Tibial nerve (tissue), 4 donors: Measurements from ENCODE around the gene CPNE1.

ENCODE experiments used
- EP300 ChIP-seq, 2 donors: sonication (generic); formaldehyde crosslinking; IDR thresholded peaks; one replicate each; pipeline ENCODE4 v1.6.1; 2017; ENCODE audit warnings: antibody characterized with exemption in 2 of 2, mild to moderate bottlenecking in 1 of 2
- POLR2A ChIP-seq, 2 donors: fragments of 450-650 bp; IDR thresholded peaks; one replicate each; pipeline ENCODE4 v1.6.1; 2017; ENCODE audit warnings: antibody characterized with exemption in 2 of 2, mild to moderate bottlenecking in 2 of 2, moderate library complexity in 2 of 2
- TF ChIP-seq, protein P1 (sequence below), 5 experiments: fragments of 200-600 bp in 3 of 5; fragments of 450-650 bp in 2 of 5; sonication (generic) in 3 of 5; IDR thresholded peaks; one replicate each; pipeline ENCODE4 v1.5.1; 2016 to 2019; ENCODE audit warnings: antibody characterized with exemption in 5 of 5, mild to moderate bottlenecking in 3 of 5, moderate library complexity in 2 of 5

- TF ChIP-seq POLR2A (IDR thresholded peaks at IDR 0.05) (no peak), EP300 (IDR thresholded peaks at IDR 0.05) (no peak)
- TF ChIP-seq, protein P1, sequence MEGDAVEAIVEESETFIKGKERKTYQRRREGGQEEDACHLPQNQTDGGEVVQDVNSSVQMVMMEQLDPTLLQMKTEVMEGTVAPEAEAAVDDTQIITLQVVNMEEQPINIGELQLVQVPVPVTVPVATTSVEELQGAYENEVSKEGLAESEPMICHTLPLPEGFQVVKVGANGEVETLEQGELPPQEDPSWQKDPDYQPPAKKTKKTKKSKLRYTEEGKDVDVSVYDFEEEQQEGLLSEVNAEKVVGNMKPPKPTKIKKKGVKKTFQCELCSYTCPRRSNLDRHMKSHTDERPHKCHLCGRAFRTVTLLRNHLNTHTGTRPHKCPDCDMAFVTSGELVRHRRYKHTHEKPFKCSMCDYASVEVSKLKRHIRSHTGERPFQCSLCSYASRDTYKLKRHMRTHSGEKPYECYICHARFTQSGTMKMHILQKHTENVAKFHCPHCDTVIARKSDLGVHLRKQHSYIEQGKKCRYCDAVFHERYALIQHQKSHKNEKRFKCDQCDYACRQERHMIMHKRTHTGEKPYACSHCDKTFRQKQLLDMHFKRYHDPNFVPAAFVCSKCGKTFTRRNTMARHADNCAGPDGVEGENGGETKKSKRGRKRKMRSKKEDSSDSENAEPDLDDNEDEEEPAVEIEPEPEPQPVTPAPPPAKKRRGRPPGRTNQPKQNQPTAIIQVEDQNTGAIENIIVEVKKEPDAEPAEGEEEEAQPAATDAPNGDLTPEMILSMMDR (IDR thresholded peaks at IDR 0.05) = no peak
Observed at GRCh38 chr20:35697696-35698297, 33.1 kb upstream of the CPNE1 start.
